ENCODE results near the gene XPO6.

DNA sequence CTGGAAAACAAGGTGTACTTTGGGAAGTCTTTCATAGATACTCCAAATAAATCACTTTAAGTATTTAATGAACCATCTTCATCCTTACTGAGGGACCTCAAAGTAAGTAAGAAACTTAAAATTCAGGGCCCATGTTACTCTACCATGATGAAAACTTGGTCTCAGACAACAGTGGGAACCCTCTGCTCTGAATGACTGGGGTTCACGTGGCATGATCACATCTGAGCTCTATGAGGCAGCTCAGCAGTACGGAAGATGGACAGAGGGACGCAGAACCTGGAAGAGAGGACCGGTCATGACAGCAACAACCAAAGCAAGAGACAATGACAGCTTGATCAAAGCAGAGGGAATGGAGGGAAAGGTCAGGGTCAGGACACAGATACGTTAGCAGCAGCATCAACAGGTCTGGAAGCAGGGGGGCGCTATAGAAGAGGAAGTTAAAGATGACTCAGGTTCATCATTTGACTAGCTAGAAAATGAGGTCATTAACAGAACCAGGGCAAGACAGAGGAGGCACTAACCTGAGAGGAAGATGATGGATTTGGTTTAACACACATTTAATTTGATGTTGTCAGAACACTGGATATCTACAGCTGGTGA lies 9.5 kb downstream of the XPO6 start:
- no peak for TF ChIP-seq FOXC1 (CRISPR knock-in tag; IDR thresholded peaks at IDR 0.05; ENCODE audit: borderline replicate concordance)
- TF ChIP-seq, protein P1, sequence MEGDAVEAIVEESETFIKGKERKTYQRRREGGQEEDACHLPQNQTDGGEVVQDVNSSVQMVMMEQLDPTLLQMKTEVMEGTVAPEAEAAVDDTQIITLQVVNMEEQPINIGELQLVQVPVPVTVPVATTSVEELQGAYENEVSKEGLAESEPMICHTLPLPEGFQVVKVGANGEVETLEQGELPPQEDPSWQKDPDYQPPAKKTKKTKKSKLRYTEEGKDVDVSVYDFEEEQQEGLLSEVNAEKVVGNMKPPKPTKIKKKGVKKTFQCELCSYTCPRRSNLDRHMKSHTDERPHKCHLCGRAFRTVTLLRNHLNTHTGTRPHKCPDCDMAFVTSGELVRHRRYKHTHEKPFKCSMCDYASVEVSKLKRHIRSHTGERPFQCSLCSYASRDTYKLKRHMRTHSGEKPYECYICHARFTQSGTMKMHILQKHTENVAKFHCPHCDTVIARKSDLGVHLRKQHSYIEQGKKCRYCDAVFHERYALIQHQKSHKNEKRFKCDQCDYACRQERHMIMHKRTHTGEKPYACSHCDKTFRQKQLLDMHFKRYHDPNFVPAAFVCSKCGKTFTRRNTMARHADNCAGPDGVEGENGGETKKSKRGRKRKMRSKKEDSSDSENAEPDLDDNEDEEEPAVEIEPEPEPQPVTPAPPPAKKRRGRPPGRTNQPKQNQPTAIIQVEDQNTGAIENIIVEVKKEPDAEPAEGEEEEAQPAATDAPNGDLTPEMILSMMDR (CRISPR knock-in tag; IDR thresholded peaks at IDR 0.05): 0 out of 2 replicates have a peak, but pooled peaks have one; percentile 15
- no peak for TF ChIP-seq SIN3A (IDR thresholded peaks at IDR 0.05; ENCODE audit: borderline replicate concordance, low read depth, low read length)
- no peak for TF ChIP-seq NCOA1 (CRISPR knock-in tag; IDR thresholded peaks at IDR 0.05)
- TF ChIP-seq IKZF1 (IDR thresholded peaks at IDR 0.05): no peak
- TF ChIP-seq ZKSCAN1 (IDR thresholded peaks at IDR 0.05; ENCODE audit: low read length): no peak
